GM08714 (cell line): ENCODE data around the gene ERVW-1.
"Not testable (repeated sequence)": the region's sequence is repeated elsewhere in the genome, so short reads cannot be mapped to it uniquely, and the experiment has no call there.

Experiments
- H3K4me3 ChIP-seq: fragments of 200-500 bp; sonication (Bioruptor generic); 2 replicates; pipeline ENCODE4 v1.5.1; 2014; ENCODE audit warnings: mild to moderate bottlenecking, low read length, inconsistent platforms
- ZNF274 ChIP-seq: IDR thresholded peaks from 2 replicates; pipeline ENCODE4 v1.6.1; 2012; ENCODE audit warnings: mild to moderate bottlenecking, low read depth, low read length

The ERVW-1 gene

DNA sequence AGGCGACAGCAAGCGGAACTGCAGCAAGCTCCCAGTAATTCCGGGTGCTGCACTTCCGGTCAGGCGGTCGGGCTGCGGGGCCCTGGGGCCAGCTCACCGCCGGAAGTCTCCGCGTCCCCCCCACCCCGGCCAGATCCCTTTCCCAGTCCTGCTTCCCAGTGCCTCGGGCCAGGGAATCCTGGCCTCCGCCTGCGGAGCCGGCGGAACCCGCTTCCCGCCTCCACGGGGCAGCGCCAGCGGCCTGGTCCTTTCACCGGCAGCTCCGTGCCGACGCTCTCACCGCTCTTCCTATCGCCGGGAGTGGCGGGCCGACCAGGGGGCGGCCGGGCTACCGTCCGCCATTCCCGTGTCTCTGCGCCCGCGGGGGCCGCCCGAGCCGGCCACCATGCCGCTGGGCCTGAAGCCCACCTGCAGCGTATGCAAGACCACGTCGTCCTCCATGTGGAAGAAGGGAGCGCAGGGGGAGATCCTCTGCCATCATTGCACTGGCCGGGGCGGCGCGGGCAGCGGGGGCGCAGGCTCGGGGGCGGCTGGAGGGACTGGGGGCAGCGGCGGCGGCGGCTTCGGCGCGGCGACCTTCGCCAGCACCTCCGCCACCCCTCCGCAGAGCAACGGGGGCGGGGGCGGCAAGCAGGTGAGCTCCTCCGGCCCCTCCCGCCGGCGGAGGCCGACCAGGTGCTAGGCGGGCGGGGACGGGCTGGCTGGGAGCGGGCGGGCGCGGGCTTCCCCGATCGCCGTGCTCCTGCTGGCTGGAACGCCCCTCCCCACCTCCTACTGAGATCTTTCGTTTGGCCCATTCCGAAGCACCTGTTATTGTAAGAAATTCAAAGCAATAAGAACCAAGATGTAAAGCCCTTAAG lies 30.2 kb downstream of the ERVW-1 start, which contains the start of gene GATAD1:
TSS of gene GATAD1 (plus strand) at position 138 of the 860 bp plus-strand sequence. CDS start at position 386, 248 bp downstream.
- no peak for TF ChIP-seq ZNF274
- peak within 1 kb of the TSS; percentile 85 for H3K4me3 ChIP-seq

- TF ChIP-seq ZNF274, result no peak
- peak overlapping the region; percentile 85; the same call in 1 of the 2 replicates for H3K4me3 ChIP-seq
Observed at GRCh38 chr7:92446869-92447344, 30.8 kb downstream of the ERVW-1 start.

DNA sequence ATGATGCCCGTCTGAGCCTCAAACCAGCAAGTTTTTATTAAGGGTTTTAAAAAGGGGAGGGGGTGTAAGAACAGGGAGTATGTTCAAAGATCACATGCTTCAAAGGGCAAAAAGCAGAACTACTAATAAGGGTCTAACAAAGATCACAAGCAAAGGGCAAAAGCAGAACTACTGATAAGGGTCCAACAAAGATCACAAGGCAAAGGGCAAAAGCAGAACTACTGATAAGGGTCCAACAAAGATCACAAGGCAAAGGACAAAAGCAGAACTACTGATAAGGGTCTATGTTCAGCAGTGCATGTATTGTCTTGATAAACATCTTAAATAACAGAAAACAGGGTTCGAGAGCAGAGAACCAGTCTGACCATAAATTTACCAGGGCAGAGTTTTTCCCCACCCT lies 35.0 kb downstream of the ERVW-1 start:
- H3K4me3 ChIP-seq, result not testable (repeated sequence)

GRCh38 chr7:92437956-92438491 lies 39.7 kb downstream of the ERVW-1 start:
- TF ChIP-seq ZNF274, result no peak
- no peak overlapping the region for H3K4me3 ChIP-seq

DNA sequence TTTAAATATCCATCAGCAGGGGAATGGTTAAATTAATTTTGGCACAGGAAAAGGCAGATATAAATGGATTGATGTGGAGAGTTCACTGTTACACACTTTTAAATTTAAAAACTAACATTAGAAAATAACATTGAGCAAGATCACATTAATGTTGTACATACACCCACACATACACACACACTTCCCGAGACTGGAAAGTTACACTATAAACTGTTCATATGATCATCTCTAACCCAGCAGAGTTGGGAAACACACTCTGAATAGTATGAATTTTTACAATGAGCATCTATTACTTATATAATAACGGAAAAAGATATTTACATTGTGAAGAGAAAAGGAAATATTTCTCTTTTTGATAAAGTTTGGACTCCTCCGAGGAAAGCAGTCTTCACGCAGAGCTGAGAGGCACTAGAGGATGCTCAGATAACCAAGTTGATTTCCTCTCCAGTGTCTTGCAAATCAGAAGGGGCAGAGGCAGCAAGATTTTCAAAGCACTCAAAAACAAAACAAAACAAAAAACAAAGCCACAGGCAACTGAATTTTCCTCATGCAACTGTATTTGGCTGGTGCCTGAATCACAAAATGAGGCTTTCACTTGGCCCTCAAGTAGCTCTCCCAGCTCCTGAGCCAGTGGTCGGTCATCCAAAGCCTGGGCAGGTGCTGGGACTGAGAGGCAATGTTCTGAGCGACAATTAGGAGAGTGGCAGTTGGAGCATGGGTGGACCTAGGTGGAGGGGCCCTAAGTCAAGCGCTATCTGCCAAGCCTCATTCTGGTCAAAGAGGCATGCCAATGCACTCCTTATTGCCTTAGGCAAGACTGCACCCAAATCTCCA lies 40.9 kb downstream of the ERVW-1 start:
- no peak overlapping the region for H3K4me3 ChIP-seq
- no peak for TF ChIP-seq ZNF274

GRCh38 chr7:92435542-92435941 lies 42.2 kb downstream of the ERVW-1 start:
- H3K4me3 ChIP-seq, result no peak overlapping the region
- no peak for TF ChIP-seq ZNF274

- H3K4me3 ChIP-seq, result no peak overlapping the region
- TF ChIP-seq ZNF274, result no peak
Observed at GRCh38 chr7:92433019-92433418, 44.7 kb downstream of the ERVW-1 start.

DNA sequence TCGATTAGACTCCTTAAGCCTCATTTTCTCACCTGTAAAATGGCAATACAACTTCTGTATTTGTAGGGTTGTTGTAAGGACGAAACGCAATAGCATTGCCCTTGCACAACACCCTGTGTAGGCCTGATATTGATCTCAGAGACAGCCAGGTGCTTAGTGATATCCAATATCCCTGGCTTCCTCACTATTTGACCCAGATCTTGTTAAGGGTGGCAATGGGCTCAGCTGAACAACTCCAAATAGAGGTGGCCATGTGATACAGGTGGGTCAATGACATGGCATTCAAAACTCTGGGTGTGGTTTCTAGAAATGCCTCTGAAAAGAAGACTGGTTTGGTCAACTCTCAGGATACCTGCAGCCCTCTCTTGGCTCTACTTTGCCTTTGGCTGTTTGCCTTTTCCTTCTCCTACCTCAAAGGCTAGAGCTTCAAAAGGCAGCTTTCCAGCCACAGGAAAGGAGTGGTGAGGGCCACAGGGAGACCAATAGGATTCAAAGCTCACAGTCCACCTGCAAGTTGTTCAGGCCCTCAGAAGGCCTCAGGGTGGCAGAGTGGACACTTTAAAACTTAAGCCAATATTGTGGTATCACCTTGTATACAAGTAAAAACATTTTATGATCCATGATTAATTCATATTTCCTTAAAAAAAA lies 45.3 kb downstream of the ERVW-1 start:
- H3K4me3 ChIP-seq, result no peak overlapping the region
- TF ChIP-seq ZNF274, result no peak

GRCh38 chr7:92427193-92427592 lies 50.6 kb downstream of the ERVW-1 start:
- no peak overlapping the region for H3K4me3 ChIP-seq
- TF ChIP-seq ZNF274, result no peak

- no peak overlapping the region; the same call in 1 of the 2 replicates for H3K4me3 ChIP-seq
Observed at GRCh38 chr7:92425311-92425947, 52.3 kb downstream of the ERVW-1 start.

DNA sequence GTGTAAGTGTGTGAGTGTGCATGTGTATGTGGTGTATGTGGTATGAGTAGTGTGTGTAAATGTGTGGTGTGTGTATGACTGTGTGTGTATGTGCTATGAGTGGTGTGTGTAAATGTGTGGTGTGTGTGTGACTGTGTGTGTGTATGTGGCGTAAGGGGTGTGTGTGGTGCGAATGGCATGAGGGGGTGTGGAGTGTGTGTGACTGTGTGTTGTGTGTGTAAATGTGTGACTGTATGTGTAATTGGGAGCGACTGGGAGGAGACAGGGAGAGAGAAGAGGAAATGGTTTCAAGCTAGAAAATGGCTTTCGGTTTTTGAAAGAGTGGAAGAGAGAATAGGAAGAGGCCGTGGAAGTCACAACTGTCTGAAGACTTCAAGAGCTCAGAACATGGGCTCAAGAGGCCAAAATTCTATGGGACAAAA lies 54.0 kb downstream of the ERVW-1 start:
- no peak for TF ChIP-seq ZNF274
- H3K4me3 ChIP-seq, result no peak overlapping the region

More at GRCh38 chr7:92425311-92425947, 52.3 kb downstream of the ERVW-1 start:
- TF ChIP-seq ZNF274, result no peak

DNA sequence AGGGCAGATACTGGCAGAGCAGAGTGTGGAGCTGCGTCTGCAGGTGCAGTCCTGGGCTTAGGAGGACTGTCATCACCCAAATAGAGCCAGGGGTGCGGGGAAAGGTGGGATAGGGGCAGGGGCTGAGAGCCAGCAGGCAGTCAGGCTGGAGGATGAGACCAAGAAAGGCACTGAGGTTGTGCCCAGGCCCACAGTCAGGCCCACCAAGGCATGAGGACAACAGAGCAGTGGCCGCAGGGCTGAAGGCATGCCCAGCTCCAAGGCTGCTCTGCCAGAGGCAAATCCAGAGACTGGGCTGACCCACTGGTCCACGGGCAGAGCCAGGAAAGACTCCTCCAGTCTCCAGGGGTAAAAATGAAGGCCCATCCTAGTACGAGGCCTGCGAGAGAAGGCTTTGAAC lies 54.8 kb downstream of the ERVW-1 start:
- H3K4me3 ChIP-seq, result no peak overlapping the region
- TF ChIP-seq ZNF274, result no peak

GRCh38 chr7:92421676-92422435 lies 55.9 kb downstream of the ERVW-1 start:
- no peak for TF ChIP-seq ZNF274
- no peak overlapping the region for H3K4me3 ChIP-seq
